Gastroesophageal sphincter (tissue), 4 donors: ENCODE measurements around the gene TPX2. TPM values are rescaled to one million over a fixed set of nuclear protein-coding genes. Genes with fewer than 3 reads are reported as not detected.
A peak's percentile ranks its signal among the peaks of the same experiment; 100 is the strongest.

Experiments
- ATAC-seq: fragments of 150-250 bp; one replicate; pipeline ENCODE4 v1.9.1; 2016; ENCODE audit warnings: mild to moderate bottlenecking, moderate library complexity
- H3K27ac ChIP-seq, 4 donors: fragments of 200-600 bp; sonication (generic) in 3 of 4; 1 replicate in 3 of 4; 2 replicates in 1 of 4; pipeline ENCODE4 v1.5.1; 2016 to 2019
- H3K27me3 ChIP-seq: fragments of 200-600 bp; sonication (generic); one replicate; pipeline ENCODE4 v1.5.1; 2019
- H3K36me3 ChIP-seq, 2 donors: fragments of 200-600 bp; sonication (generic); one replicate each; pipeline ENCODE4 v1.5.1; 2019; ENCODE audit warnings: control low read depth in 1 of 2
- H3K4me1 ChIP-seq, 3 donors: fragments of 200-600 bp; sonication (generic); 1 replicate in 2 of 3; 2 replicates in 1 of 3; pipeline ENCODE4 v1.5.1; 2016 to 2019; ENCODE audit warnings: control low read depth in 2 of 3
- H3K4me3 ChIP-seq, 2 donors: fragments of 200-600 bp; sonication (generic); one replicate each; pipeline ENCODE4 v1.5.1; 2019; ENCODE audit warnings: mild to moderate bottlenecking in 1 of 2, moderate library complexity in 1 of 2
- H3K9me3 ChIP-seq, 3 donors: fragments of 200-600 bp; sonication (generic); one replicate each; pipeline ENCODE4 v1.5.1; 2017 to 2019; ENCODE audit warnings: control low read depth in 2 of 3
- CTCF ChIP-seq, 4 experiments: fragments of 200-600 bp in 2 of 4; fragments of 450-650 bp in 2 of 4; sonication (generic) in 1 of 4; IDR thresholded peaks; one replicate each; pipeline ENCODE4 v1.5.1; 2017 to 2019; ENCODE audit warnings: antibody characterized with exemption in 4 of 4, mild to moderate bottlenecking in 2 of 4, moderate library complexity in 2 of 4
- EP300 ChIP-seq: sonication (generic); formaldehyde crosslinking; IDR thresholded peaks from one replicate; pipeline ENCODE4 v1.6.1; 2017; ENCODE audit warnings: antibody characterized with exemption, mild to moderate bottlenecking
- POLR2A ChIP-seq, 2 donors: fragments of 450-650 bp; IDR thresholded peaks; one replicate each; pipeline ENCODE4 v1.6.1; 2017; ENCODE audit warnings: antibody characterized with exemption in 2 of 2, mild to moderate bottlenecking in 2 of 2, moderate library complexity in 1 of 2
- POLR2AphosphoS5 ChIP-seq: sonication (generic); formaldehyde crosslinking; IDR thresholded peaks from one replicate; pipeline ENCODE4 v1.6.1; 2017; ENCODE audit warnings: antibody characterized with exemption
- WGBS, 2 donors: methylation state at CpG; one replicate each; pipeline ENCODE4 v1.1.5; 2018; ENCODE audit warnings: low coverage in 1 of 2; 5-methylcytosine and 5-hydroxymethylcytosine counted together
- small RNA-seq, 4 donors: library from RNA; depleted of rRNA; stranded (forward); fragments of <200 nt; gene quantifications; one replicate each; pipeline ENCODE3, GENCODE V24; 2016
- total RNA-seq, 4 donors: library from RNA; depleted of rRNA; stranded (reverse); fragments of >200 nt; gene quantifications; one replicate each; pipeline ENCODE4 v1.1.0, GENCODE V29; 2016

Gene TPX2
- total RNA-seq, 4 donors from 2014 or later = 0.13 to 1.4 (median 0.74) TPM

- Histone ChIP-seq H3K27ac (peak within 1 kb of the TSS in 3 of 4 donors; percentile 48 to 60 (median 54)), H3K4me3 (peak within 1 kb of the TSS in 1 of 2 donors; percentile 35), H3K36me3 (no peaks in the 10 kb centered on the region), H3K4me1 (peaks cover 0 to 46% (median 5%) of the 10 kb centered on the region in 3 donors), H3K27me3 (peaks cover 19% of the 10 kb centered on the region), H3K9me3 (no peaks in the 10 kb centered on the region)
- TF ChIP-seq CTCF (IDR thresholded peaks at IDR 0.05) = no peak
- no peak for TF ChIP-seq EP300
- no peak for TF ChIP-seq POLR2AphosphoS5
- no peak for TF ChIP-seq POLR2A (IDR thresholded peaks at IDR 0.05)
- WGBS, 2 donors = 19% methylated on average over 3 of the region's 21 CpGs; no CpG with 5 or more reads in 1 of the 2 donors
- ATAC-seq = peak; percentile 65
Observed at GRCh38 chr20:31845300-31845863, 106.3 kb downstream of the TPX2 start, which contains the start of gene FOXS1. TSS of gene FOXS1 (minus strand) at chr20:31845604. CDS start at chr20:31845542, 62 bp downstream.

DNA sequence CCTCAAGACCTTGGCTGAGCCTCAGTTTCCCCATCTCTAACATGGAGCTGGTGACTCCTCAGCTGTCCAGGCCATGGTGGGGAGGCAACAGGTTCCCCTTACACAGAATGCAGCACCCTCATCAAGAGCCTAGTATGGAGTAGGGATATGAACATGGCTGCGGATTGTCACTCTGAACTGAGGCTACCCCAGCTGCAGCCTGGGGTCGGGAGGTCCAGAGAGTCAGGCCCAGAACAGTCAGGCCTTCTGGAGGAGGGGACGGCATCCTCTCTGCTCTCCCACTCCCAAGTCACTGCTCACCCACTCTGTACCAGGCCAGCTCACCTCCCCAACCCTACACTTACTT is 107.7 kb downstream of the TPX2 start:
- Histone ChIP-seq H3K36me3 (no peaks in the 10 kb centered on the region), H3K4me1 (peaks cover 0 to 42% (median 5%) of the 10 kb centered on the region in 3 donors), H3K4me3 (no peak overlapping the region), H3K27me3 (peaks cover 33% of the 10 kb centered on the region), H3K9me3 (no peaks in the 10 kb centered on the region), H3K27ac (no peak overlapping the region)
- WGBS, 2 donors = no CpG with 5 or more reads among the region's 3 CpGs
- no peak for ATAC-seq
- TF ChIP-seq CTCF (IDR thresholded peaks at IDR 0.05) (no peak), POLR2AphosphoS5 (no peak), POLR2A (IDR thresholded peaks at IDR 0.05) (no peak), EP300 (no peak)

GRCh38 chr20:31848088-31848999 is 109.3 kb downstream of the TPX2 start:
- Histone ChIP-seq H3K27ac (no peak overlapping the region), H3K4me3 (no peak overlapping the region), H3K27me3 (peaks cover 49% of the 10 kb centered on the region), H3K4me1 (peaks cover 0 to 34% (median 0%) of the 10 kb centered on the region in 3 donors), H3K9me3 (no peaks in the 10 kb centered on the region), H3K36me3 (no peaks in the 10 kb centered on the region)
- ATAC-seq = no peak
- TF ChIP-seq EP300 (no peak), POLR2A (IDR thresholded peaks at IDR 0.05) (no peak), POLR2AphosphoS5 (no peak), CTCF (IDR thresholded peaks at IDR 0.05) (no peak)
- WGBS, 2 donors = 88 to 100% methylated on average over 1 to 7 of the region's 32 CpGs

DNA sequence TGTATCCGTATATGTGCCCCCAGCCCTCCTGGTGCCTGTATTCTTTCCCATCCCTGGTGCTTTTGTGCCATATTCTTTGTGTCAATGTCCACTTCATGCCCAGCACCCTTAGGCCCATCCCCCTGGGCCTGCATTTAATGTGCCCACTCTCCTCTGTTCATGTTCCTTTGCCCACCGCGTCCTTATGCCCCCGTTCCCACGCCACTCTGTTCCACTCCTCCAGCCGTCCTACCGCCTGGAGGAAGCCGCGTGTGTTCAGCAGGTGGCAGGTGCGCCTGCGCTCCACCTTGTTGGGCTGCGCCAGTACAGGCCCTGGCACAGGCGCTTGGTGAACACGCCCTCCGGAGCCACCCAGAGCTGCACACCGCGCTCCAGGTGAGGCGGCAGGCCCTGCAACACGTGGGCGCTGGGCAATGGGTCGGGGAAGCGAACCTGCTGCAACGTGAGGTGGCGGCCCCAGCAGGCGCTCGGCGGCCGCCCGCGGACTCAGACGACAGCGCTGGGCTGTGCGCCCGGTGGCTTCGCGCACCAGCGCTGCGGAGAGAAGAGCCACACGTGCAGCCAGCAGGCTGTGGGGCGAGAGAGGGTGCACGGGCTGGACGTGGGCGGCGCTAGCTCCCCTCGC is 110.3 kb downstream of the TPX2 start:
- Histone ChIP-seq H3K27me3 (peaks cover 60% of the 10 kb centered on the region), H3K27ac (no peak overlapping the region), H3K4me1 (peaks cover 0 to 27% (median 0%) of the 10 kb centered on the region in 3 donors), H3K9me3 (no peaks in the 10 kb centered on the region), H3K36me3 (no peaks in the 10 kb centered on the region), H3K4me3 (no peak overlapping the region)
- 68% methylated on average over 4 of the region's 45 CpGs; no CpG with 5 or more reads in 1 of the 2 donors for WGBS, 2 donors
- ATAC-seq = no peak
- no peak for TF ChIP-seq EP300
- TF ChIP-seq POLR2A (IDR thresholded peaks at IDR 0.05) = no peak

Small RNA genes within 50 kb of the gene (small RNA-seq; reads per million reads assigned to genes)
- 0 reads per million in 4 donors for gene AL160175.1

Other genes with a start within 250 kb of the TPX2 start
- 10 to 100 TPM; 39.1 to 55.9 (median 44.8) TPM for gene HM13, start 224.8 kb upstream of the TPX2 start, total RNA-seq
- gene ID1, start 134.0 kb upstream of the TPX2 start, total RNA-seq = 100 to 1,000 TPM; 221 to 714 (median 372) TPM
- 10 to 100 TPM in 2 of 4 donors, 1 to 10 TPM in 1, not detected in 1; 4.6 to 40.9 (median 12.1) TPM for gene COX4I2, start 101.4 kb upstream of the TPX2 start, total RNA-seq
- gene BCL2L1, start 16.4 kb upstream of the TPX2 start, total RNA-seq = 100 to 1,000 TPM in 3 of 4 donors, 10 to 100 TPM in 1; 71.9 to 171 (median 135) TPM
- gene MYLK2, start 80.1 kb downstream of the TPX2 start, total RNA-seq = under 1 TPM in 3 of 4 donors, not detected in 1; 0.27 to 0.54 (median 0.31) TPM
- gene FOXS1, start 106.3 kb downstream of the TPX2 start, total RNA-seq = 1 to 10 TPM in 2 of 4 donors, under 1 TPM in 1, not detected in 1; 0.62 to 3.9 (median 2.3) TPM
- 1 to 10 TPM; 1.5 to 8.2 (median 4.5) TPM for gene DUSP15, start 131.2 kb downstream of the TPX2 start, total RNA-seq
- gene TTLL9, start 131.3 kb downstream of the TPX2 start, total RNA-seq = under 1 TPM in 1 of 4 donors, not detected in 3; 0.47 TPM
- gene PDRG1, start 212.8 kb downstream of the TPX2 start, total RNA-seq = 10 to 100 TPM; 10.5 to 11.2 (median 11.0) TPM
- under 1 TPM in 2 of 4 donors, not detected in 2; 0.04 to 0.07 TPM for gene XKR7, start 228.9 kb downstream of the TPX2 start, total RNA-seq